ENCODE data around the gene UQCC5.

Gene UQCC5

GRCh38 chr3:52532838-52533622 lies 3.4 kb upstream of the UQCC5 start:
- peak overlapping the region; percentile 68 for H3K4me2 ChIP-seq
- no peaks in the 10 kb centered on the region for H4K20me1 ChIP-seq (ENCODE audit: insufficient read depth)
- no peak overlapping the region for H3K27ac ChIP-seq
- H3K36me3 ChIP-seq (ENCODE audit: insufficient read depth) = no peaks in the 10 kb centered on the region
- peak overlapping the region; percentile 34 for H2AFZ ChIP-seq (ENCODE audit: low read depth)
- H3K4me3 ChIP-seq (IDR thresholded peaks at IDR 0.05; ENCODE audit: insufficient read depth, low read depth, low read length) = no peak overlapping the region
- H3K9ac ChIP-seq = peak overlapping the region; percentile 41
- TF ChIP-seq CTCF (conservative IDR thresholded peaks at IDR 0.05; ENCODE audit: low read depth, low read length) = no peak
- H3K27me3 ChIP-seq (ENCODE audit: insufficient read depth, low read depth) = no peaks in the 10 kb centered on the region
- H3K79me2 ChIP-seq (ENCODE audit: insufficient read depth, low read depth) = peaks cover 20% of the 10 kb centered on the region; the same call in 1 of the 2 replicates
- peaks cover 6% of the 10 kb centered on the region for H3K4me1 ChIP-seq (ENCODE audit: low read depth, poor library complexity, severe bottlenecking)

- H3K27me3 ChIP-seq (ENCODE audit: insufficient read depth, low read depth) = no peaks in the 10 kb centered on the region
- peak within 1 kb of the TSS; percentile 68 for H3K4me2 ChIP-seq
- no peaks in the 10 kb centered on the region for H4K20me1 ChIP-seq (ENCODE audit: insufficient read depth)
- peaks cover 13% of the 10 kb centered on the region for H3K4me1 ChIP-seq (ENCODE audit: low read depth, poor library complexity, severe bottlenecking)
- H2AFZ ChIP-seq (ENCODE audit: low read depth) = peak within 1 kb of the TSS; percentile 34
- no peak for TF ChIP-seq CTCF (conservative IDR thresholded peaks at IDR 0.05; ENCODE audit: low read depth, low read length)
- no peaks in the 10 kb centered on the region for H3K36me3 ChIP-seq (ENCODE audit: insufficient read depth)
- H3K4me3 ChIP-seq (IDR thresholded peaks at IDR 0.05; ENCODE audit: insufficient read depth, low read depth, low read length) = no peak within 1 kb of the TSS
- peak within 1 kb of the TSS; percentile 41 for H3K9ac ChIP-seq
- H3K27ac ChIP-seq = no peak within 1 kb of the TSS
- peaks cover 27% of the 10 kb centered on the region; the same call in 1 of the 2 replicates for H3K79me2 ChIP-seq (ENCODE audit: insufficient read depth, low read depth)
These were observed 2.7 kb upstream of the UQCC5 start, which contains the start of gene NT5DC2 for GRCh38 chr3:52533623-52534280. Gene NT5DC2 (minus strand): TSS chr3:52533857. CDS start chr3:52533737, 120 bp downstream.

- Histone ChIP-seq H3K9ac (no peak overlapping the region), H3K4me2 (no peak overlapping the region), H3K27ac (no peak overlapping the region), H3K4me1 (ENCODE audit: low read depth, poor library complexity, severe bottlenecking) (peaks cover 18% of the 10 kb centered on the region), H4K20me1 (ENCODE audit: insufficient read depth) (no peaks in the 10 kb centered on the region), H3K79me2 (ENCODE audit: insufficient read depth, low read depth) (peaks cover 34% of the 10 kb centered on the region; the same call in 1 of the 2 replicates), H3K27me3 (ENCODE audit: insufficient read depth, low read depth) (no peaks in the 10 kb centered on the region), H2AFZ (ENCODE audit: low read depth) (no peak overlapping the region), H3K36me3 (ENCODE audit: insufficient read depth) (no peaks in the 10 kb centered on the region), H3K4me3 (IDR thresholded peaks at IDR 0.05; ENCODE audit: insufficient read depth, low read depth, low read length) (no peak overlapping the region)
- TF ChIP-seq CTCF (conservative IDR thresholded peaks at IDR 0.05; ENCODE audit: low read depth, low read length) = no peak
These were observed 1.9 kb upstream of the UQCC5 start for GRCh38 chr3:52534281-52535183.
